ENCODE data around the gene LRCH4.
"Not testable (repeated sequence)": the region's sequence is repeated elsewhere in the genome, so short reads cannot be mapped to it uniquely, and the experiment has no call there.

The LRCH4 gene

DNA sequence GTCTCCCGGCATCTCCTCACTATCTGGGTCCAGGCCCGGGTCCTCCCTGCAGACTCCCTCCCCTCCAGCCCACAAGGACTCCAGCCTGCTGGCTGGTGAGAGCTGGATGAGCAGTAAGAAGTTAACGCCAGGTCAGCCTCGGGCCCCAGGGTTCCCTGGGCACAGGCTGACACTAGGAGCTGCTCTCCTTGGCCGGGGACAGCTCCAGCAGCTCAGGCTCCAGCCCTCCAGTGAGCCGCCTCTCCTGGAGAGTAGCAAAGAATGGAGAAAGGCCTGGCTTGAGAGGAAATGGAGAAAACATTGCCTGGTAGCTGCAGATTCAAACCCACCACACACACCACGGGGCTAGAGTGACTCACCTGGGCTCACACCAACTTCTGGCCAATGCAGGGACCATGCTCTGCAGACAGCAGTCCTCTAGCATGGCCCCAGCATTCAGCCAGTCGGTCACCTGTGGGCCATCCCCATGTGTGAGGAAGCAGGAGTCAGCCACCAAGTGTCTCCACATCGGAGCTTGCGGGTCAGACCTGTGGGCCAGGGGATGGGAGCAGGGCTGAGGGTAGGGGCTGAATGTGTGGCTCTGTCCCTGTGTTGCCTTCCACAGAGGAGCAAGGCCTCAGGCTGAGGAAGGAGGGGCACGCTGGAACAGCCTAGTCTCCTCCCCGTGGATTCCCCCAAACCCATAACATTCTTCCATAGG is 18.7 kb downstream of the LRCH4 start:
- DNase-seq: no peak

GRCh38 chr7:100566018-100566531 is 19.9 kb downstream of the LRCH4 start:
- no peak for DNase-seq

DNA sequence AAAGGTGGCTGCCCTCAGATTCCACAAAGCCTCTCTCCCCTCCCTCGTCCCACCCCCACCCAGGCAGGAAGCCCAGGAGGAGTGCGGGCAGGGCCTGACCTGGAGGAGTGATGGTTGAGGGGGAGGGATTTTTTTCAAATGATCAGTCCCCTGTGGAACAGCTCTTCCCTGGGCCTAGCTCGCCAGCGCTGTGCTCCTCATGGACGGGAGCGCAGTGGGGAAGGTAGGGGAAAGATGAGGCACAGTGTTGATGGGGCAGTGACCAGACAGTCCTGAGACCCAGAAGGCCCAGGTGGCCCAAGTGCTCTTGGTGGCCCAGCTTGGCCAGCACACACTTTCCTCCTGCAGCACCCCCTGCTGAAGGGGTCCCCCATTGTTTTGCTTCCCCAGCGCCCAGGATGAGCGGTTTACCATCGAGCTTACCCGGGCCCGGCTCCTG is 20.8 kb downstream of the LRCH4 start:
- no peak for DNase-seq

GRCh38 chr7:100564405-100564804 is 21.5 kb downstream of the LRCH4 start:
- DNase-seq: not testable (repeated sequence)

DNA sequence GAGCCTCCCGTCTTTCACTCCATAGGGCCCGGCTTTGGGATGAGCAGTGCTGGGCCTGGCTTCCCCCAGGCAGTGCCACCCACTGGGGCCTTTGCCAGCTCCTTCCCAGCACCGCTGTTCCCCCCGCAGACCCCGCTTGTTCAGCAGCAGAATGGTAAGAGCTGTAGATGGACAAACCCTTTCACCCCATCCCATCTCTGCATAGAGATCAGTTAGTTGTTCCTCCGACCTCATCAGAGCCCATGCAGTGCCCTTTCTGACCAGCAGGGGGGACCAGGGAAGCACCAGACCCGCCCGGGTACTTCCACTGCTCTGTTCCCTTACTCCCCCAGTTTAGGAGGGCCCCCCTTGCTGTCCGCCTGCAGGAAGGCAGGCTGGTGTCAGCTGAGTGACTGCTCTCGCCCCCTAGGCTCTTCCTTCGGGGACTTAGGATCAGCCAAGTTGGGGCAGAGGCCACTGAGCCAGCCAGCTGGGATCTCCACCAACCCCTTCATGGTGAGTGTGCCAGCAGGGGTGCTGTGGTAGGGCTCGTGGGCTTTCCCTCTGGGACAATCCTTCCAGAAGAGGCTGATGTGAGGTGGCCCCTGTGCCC is 22.0 kb downstream of the LRCH4 start:
- peak; percentile 89 for DNase-seq

DNA sequence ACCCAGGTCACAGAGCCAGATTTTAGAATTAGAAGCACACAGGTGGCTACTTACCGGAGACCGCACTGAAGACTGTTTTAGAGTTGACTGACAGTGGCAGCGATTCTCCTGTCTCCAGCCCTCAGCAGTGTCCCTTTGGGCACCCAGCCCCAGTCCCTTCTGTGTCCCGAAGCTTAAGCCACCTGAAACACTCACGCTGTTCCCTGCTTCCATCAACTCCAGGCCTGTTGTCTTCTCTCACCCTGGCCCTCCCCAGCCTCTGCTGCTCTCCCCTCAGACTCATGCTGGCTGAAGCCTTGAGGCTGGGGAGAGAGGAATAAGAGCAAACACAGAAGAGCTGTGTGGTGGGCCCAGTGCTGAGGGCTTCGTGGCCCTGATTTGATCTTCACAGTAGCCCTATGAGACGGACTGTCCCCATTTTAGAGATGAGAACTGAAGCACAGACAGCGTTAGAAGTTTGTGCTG is 22.8 kb downstream of the LRCH4 start:
- no peak for DNase-seq

- no peak for DNase-seq
Observed at GRCh38 chr7:100562195-100563099, 23.5 kb downstream of the LRCH4 start.

- DNase-seq: no peak
Observed at GRCh38 chr7:100561491-100562194, 24.3 kb downstream of the LRCH4 start.

GRCh38 chr7:100559127-100559526 is 26.8 kb downstream of the LRCH4 start:
- no peak for DNase-seq

GRCh38 chr7:100556541-100556940 is 29.4 kb downstream of the LRCH4 start:
- DNase-seq: no peak

DNA sequence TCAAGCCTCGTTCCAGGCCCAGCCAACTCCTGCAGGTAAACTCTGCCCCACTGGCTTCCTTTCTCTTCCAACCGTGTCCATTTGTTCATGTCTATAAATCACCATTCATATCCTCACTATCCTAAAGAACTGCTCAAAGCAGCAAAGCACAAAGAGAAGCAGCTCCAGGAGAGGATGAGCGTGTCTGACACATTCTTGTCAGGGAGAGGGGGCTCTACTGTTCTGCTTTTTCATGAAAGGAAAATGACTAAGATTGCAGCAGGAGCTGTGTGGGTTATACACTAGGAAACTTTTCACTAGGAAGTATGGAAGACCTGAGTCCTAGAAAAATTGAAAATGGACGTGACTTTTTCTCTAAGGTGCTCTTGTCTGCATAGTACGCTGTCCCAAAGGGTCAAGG is 30.2 kb downstream of the LRCH4 start:
- no peak for DNase-seq

DNA sequence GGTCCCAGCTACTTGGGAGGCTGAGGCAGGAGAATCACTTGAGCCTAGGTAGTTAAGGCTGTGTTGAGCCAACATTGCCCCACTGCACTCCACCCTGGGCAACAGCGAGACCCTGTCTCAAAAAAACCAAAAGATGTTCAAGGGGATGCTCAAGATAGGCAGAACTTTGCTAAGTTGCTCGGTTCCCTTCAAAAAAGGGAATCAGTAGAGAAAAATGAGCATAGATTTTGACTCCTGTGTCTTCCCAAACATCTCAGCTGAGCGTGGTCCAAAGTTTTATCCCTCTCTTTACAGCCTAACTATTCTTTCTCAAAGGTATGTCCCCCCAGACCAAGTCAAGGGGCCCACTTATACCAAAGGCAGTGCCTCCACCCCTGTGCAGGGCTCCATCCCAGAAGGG is 32.9 kb downstream of the LRCH4 start:
- no peak for DNase-seq

DNA sequence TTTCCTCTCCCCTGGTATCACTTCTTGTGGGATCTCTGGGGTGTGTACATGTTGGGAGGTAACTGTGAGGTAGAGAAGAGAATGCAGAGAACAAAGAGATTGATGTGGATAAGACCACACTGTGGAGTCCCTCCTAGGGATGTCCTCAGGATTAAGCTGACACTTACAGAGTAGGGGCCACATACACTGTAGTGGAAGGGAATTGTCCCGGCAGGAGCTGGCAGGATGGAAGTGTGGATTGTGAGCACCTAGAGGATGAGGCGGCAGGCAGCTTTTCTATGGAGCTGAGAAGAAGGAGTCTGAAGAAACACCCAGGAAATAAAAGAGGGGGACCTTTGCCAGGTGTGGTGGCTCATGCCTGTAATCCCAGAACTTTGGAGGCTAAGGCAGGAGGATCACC is 33.4 kb downstream of the LRCH4 start:
- DNase-seq: no peak

DNA sequence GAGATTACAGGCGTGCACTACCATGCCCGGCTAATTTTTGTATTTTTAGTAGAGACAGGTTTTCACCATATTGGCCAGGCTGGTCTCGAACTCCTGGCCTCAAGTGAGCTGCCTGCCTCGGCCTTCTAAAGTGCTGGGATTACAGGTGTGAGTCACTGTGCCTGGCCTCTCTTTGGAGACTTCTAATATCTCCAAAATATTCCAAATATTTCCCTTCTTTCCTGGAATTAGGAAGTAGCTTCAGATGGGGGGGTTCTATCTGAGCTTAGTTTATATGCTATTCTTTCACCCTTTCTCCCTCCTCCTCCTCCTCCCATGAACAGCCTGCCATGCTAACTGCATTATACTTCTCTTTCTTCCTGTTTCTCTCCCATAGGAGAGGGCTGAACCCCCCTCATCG is 37.5 kb downstream of the LRCH4 start:
- not testable (repeated sequence) for DNase-seq

GRCh38 chr7:100547872-100548271 is 38.1 kb downstream of the LRCH4 start:
- DNase-seq: no peak

DNA sequence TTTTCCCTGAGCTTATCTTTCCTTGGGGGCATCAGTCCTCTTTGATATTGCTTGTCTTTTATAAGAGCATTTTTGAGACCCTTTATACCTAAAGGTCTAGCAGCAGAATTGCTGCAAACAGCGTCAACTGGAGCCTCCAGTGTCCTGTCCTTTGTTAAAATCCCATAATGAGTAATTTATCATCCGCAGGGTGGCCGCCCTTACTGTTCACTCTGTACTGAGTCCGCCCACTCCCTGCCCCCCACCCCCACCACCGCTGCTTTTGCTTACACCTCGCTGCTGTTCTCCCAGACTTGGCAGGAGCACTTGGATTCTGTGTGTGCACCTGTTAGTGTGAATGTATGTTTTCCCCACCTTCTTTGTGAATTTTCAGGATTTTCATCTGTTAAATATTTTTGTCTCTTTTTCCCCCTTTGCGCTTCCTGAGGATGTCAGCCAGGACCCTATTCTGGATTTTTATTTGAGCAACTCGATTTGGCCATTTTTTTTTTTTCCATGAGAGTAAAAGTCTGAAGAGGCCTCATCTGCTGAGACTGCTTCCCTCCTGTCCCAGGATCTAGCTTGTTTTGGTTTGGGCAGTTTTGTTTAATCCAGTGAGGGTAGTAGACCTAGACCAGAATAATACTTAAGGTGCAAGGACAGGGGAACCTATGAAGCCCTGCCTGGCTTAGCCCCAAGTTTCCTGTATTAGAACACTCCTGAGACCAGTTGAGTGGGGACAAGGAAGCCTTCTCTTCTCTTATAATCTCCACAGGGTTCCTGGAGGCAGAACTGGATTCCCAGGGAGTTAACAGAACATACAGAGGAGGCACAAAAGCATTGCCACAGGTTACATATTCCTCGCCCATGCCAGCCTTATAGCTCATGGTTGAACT is 38.8 kb downstream of the LRCH4 start:
- no peak for DNase-seq

DNA sequence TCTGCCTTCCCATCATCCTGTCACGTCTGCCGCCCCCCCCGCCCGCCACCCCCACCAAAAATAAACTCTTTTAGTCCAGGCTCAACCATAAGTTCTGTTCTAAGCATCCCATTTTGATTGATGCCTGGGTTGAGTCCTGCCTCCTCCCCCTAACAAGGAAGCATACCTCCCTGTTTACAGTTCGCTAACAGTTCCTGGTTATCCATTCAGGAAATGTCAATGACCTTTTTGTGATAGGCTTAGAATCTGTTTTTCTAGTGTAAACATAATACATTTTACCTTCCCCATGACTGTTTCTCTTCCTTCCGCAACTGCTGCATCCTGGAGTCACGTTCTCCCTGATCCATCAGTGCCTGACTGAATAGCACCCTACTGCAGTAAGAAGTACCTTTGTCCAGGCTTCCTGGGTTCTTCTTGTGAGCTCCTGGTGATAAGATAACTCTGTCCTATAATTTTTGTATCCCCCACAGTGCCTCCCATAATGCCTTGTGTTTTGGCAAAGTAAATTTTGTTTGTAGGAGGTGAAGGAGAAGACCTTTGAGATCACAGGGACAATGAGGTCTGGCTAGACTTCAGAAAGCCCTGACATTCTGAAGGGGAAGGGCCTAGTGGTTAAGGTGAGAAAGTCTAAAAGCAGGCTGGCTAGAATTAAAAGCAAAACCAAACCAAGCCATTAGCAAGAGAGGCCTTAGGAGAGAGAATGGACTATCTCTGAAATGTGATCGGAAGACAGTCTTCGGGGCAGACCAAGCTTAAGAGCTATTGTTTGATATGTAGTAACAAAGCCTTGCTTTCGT is 39.6 kb downstream of the LRCH4 start:
- DNase-seq: no peak

DNA sequence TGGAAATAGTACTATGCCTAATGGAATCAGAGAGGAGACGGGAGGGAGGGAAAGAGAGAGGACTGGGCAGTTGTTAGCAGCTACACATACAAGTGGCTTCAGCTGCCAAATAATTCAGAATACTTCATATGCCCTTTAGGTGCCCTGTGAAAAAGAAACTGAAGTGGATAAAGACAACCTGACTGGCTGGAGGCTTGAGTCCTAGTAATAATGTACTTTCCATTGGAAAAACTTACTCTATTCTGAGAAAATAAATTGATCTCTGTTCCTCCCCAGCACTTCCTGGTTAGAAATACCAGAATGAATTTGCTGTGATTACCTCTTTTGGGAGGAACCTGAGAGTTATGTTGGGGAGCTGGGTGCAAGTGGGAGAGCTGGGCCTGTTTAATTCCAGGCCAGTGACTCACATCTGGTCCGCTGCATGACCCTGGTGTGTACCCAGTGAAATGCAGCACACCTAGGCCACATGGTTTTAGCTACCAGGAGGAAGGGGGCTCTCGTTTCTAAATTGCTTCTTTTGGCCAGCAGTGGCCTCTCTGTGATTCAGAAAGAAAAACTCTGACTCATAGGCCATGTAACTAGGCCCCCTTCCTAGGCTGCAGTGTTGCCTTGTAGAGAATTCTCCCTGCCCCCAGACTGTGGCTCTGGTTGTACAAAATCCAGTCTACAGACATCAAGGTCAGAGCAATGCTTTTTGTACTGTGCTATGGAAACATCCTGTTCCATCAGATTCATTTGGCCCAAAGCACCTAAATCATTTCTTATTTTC is 40.4 kb downstream of the LRCH4 start:
- DNase-seq: no peak

DNA sequence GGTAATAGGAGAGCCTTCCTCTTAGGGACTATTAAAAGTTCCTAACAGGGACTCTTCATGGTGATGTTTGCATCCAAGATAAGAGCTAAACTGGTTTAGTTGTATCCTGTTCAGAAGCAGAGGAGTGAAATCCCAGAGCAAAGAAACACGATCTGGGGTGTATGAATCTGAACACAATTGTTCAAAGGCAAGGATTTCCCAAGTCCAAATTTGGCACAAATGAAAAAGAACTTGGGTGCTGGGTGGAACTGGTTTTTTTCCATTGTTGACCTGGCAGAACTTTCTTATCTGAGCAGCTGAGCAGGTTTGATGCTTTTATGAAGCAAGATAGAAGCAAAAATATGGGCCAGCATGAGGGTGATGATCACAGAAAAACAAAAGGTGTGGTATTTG is 41.0 kb downstream of the LRCH4 start:
- DNase-seq: no peak

DNA sequence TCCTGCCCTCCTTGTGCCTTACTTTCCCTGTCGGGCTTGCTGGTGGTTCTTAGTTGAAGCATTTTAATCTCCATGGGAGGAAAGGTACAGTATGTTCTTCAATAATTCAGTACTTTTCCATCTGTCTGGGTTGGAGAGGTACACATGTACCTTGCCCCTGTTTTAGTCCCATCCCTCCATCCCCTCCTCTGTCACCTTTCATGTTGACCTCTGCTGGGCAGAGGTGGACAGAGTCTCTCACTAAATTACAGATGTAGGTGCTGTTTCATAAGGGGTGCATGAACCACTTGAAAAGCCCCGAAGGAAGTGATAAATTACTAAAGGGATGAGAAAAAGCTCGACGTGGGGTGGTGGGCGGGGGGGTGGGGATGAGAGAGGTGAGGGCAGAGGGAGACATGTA is 41.5 kb downstream of the LRCH4 start:
- DNase-seq: no peak
